ENCODE data around the gene FNBP1L. TPM values are rescaled to one million over a fixed set of nuclear protein-coding genes. Genes with fewer than 3 reads are reported as not detected.
A peak's percentile ranks its signal among the peaks of the same experiment; 100 is the strongest.

Gene FNBP1L
- total RNA-seq, 6 experiments from 2014 or later = 9.0 to 15.6 (median 12.1) TPM

DNA sequence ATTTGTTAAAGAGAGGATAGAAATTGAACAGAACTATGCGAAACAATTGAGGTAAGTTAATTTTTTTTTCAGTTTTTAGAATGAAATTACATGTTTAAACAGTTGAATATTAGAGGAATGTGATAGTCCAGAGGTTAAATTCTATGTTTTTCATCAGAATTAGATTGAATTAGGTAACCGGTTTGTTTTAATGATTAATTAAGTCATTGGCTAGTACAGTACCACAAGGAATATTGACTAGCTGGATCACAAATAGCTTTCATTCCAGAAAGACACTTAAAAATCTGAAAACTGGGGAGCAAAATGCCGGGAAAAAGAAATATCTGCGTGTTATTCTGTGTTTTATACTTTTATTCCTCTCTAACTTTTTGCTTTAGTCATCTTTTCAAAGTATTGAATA lies 51.6 kb downstream of the FNBP1L start:
- Histone ChIP-seq H3K4me1 (peaks cover 0 to 7% (median 0%) of the 10 kb centered on the region in 4 donors), H3K36me3 (no peaks in the 10 kb centered on the region), H3K27me3 (no peaks in the 10 kb centered on the region), H3K9me3 (no peaks in the 10 kb centered on the region), H3K27ac (peak overlapping the region in 1 of 3 donors; percentile 8), H3K4me3 (peak overlapping the region; percentile 9 to 22 (median 17))
- ATAC-seq (peak; percentile 38 to 84 (median 76)), DNase-seq (no peak)
- intact Hi-C loops (cut with DNase I) = no loop called here
- 27% methylated on average over 4 of the region's 4 CpGs for WGBS (ENCODE audit: insufficient coverage, low coverage, low lambda C conversion rate, missing lambda C conversion rate)
- TF ChIP-seq, protein P1, sequence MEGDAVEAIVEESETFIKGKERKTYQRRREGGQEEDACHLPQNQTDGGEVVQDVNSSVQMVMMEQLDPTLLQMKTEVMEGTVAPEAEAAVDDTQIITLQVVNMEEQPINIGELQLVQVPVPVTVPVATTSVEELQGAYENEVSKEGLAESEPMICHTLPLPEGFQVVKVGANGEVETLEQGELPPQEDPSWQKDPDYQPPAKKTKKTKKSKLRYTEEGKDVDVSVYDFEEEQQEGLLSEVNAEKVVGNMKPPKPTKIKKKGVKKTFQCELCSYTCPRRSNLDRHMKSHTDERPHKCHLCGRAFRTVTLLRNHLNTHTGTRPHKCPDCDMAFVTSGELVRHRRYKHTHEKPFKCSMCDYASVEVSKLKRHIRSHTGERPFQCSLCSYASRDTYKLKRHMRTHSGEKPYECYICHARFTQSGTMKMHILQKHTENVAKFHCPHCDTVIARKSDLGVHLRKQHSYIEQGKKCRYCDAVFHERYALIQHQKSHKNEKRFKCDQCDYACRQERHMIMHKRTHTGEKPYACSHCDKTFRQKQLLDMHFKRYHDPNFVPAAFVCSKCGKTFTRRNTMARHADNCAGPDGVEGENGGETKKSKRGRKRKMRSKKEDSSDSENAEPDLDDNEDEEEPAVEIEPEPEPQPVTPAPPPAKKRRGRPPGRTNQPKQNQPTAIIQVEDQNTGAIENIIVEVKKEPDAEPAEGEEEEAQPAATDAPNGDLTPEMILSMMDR (IDR thresholded peaks at IDR 0.05) = no peak
- TF ChIP-seq POLR2A (IDR thresholded peaks at IDR 0.05) = no peak

DNA sequence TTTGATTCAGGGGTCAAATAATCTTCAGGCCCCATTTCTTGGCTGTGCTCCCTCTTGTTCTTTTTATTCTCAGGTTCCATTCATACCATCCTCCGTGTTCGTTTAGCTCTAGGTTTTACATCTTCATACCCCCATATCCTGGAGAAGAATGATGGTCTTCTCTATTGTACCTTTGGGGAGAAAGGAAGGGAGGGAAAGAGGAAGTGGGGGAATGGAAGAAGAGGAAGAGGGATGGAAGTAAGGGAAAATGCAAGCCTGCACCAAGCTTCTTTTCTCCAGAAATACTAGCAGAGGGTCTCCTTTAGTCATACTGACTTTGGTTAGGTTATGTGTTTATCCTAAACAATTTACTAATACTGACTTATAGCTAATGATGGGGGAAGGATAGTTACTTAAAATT lies 52.4 kb downstream of the FNBP1L start:
- intact Hi-C loops (cut with DNase I) = no loop called here
- no peak for ATAC-seq
- Histone ChIP-seq H3K27me3 (no peaks in the 10 kb centered on the region), H3K4me1 (peaks cover 0 to 7% (median 0%) of the 10 kb centered on the region in 4 donors), H3K4me3 (no peak overlapping the region), H3K36me3 (no peaks in the 10 kb centered on the region), H3K9me3 (no peaks in the 10 kb centered on the region), H3K27ac (no peak overlapping the region)
- no peak for DNase-seq
- TF ChIP-seq, protein P1 (IDR thresholded peaks at IDR 0.05) = no peak
- 66% methylated on average over 2 of the region's 2 CpGs for WGBS (ENCODE audit: insufficient coverage, low coverage, low lambda C conversion rate, missing lambda C conversion rate)

DNA sequence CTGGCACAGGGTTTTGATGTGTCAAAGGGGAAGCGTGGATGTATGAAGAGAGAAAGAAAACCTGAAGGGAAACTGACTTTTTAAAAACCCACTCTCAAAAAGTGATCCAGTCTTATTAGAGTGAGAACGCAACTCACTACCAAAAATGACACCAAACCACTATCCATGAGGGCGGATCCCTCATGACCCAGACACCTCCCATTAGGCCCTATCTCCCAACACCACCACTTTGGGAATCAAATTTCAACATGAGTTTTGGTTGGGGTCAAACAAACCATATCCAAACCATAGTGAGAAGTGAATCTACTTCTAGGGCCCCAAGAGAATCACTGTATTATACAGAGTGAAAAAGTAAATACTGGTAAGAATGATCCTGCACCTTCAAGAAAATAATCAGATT lies 53.5 kb downstream of the FNBP1L start:
- TF ChIP-seq POLR2A (IDR thresholded peaks at IDR 0.05) = no peak
- TF ChIP-seq, protein P1 (IDR thresholded peaks at IDR 0.05) = no peak
- 94% methylated on average over 3 of the region's 3 CpGs for WGBS (ENCODE audit: insufficient coverage, low coverage, low lambda C conversion rate, missing lambda C conversion rate)
- ATAC-seq = no peak

DNA sequence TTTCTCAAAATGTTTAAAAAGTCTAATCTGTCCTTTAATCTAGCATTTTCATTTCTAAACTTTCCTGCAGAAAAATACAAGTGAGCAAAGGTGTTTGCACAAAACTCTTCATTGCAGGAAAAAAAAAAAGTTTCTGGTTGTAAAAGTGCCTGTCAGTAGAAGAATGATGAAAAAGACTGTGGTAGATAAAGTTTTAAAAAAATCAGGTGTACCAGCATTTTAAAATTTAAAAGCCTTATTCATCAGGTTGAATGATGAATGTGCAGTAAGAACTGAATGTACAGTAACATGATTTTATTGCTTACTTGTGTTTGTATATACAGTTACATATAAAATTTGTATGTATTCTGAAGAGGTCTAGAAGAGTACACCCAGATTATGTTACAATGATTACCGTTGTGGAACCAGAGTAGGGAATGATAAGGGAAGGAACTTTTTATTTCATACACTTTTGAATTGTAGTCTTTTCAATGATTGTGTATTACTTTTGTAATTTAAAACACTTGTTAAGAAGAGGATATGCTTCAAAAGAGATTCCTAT lies 54.0 kb downstream of the FNBP1L start:
- Histone ChIP-seq H3K9me3 (no peaks in the 10 kb centered on the region), H3K4me3 (no peak overlapping the region), H3K4me1 (peaks cover 0 to 7% (median 0%) of the 10 kb centered on the region in 4 donors), H3K27me3 (no peaks in the 10 kb centered on the region), H3K27ac (no peak overlapping the region), H3K36me3 (no peaks in the 10 kb centered on the region)
- no peak for DNase-seq
- TF ChIP-seq POLR2A (IDR thresholded peaks at IDR 0.05) = no peak
- TF ChIP-seq, protein P1 (IDR thresholded peaks at IDR 0.05) = no peak
- WGBS (ENCODE audit: insufficient coverage, low coverage, low lambda C conversion rate, missing lambda C conversion rate) = 62% methylated on average over 1 of the region's 1 CpG
- no peak for ATAC-seq
- intact Hi-C loops (cut with DNase I) = no loop called here

More for the DNA sequence above, 53.5 kb downstream of the FNBP1L start:
- no peak overlapping the region for H3K4me3 ChIP-seq
- no peaks in the 10 kb centered on the region for H3K27me3 ChIP-seq
- H3K9me3 ChIP-seq = no peaks in the 10 kb centered on the region
- peaks cover 0 to 7% (median 0%) of the 10 kb centered on the region in 4 donors for H3K4me1 ChIP-seq
- no peaks in the 10 kb centered on the region for H3K36me3 ChIP-seq
- DNase-seq = no peak
- intact Hi-C loops (cut with DNase I) = no loop called here
- no peak overlapping the region for H3K27ac ChIP-seq

Data from right lobe of liver (tissue), 6 donors.